K562 (cell line): ENCODE data around the gene ZNF71. TPM values are rescaled to one million over a fixed set of nuclear protein-coding genes. Genes with fewer than 3 reads are reported as not detected.

Source experiments
- ATAC-seq: fragments of 200-7000 bp; cut with Tn5 transposase; 3 replicates; pipeline ENCODE4 v1.9.1; 2020; ENCODE audit warnings: moderate library complexity
- BruUV-seq: library from RNA; stranded (reverse); fragments of 400-500 nt; replicated peaks from 2 replicates; lab custom pipeline; 2021; lab: Mats Ljungman, UMichigan
- CTCF ChIA-PET: fragments of 300-600 bp; formaldehyde crosslinking; extraction: SDS; loops from one replicate; lab custom pipeline; 2021; ENCODE audit warnings: low intra/inter-chr PET ratio; lab: Yijun Ruan, JAX
- POLR2A ChIA-PET: fragments of 300-600, 350-650 bp; sonication (Branson Sonifier 250); formaldehyde crosslinking; extraction: SDS; loops from one replicate; lab custom pipeline; 2021; ENCODE audit warnings: antibody characterized with exemption, inconsistent platforms; lab: Yijun Ruan, JAX
- DNase-seq, 4 experiments: peaks; one replicate each; pipeline versions ENCODE4 v3.0.0 to v3.0.0-alpha.2; 2011 to 2018; ENCODE audit warnings: low spot score in 3 of 4, mixed read lengths in 3 of 4; ENCODE audit errors: extremely low read depth in 1 of 4
- FAIRE-seq: peaks from 2 replicates; lab custom pipeline; 2011; peaks lifted over from hg19 to GRCh38; lab: Jason Lieb, UNC
- H2AFZ ChIP-seq: 2 replicates; pipeline ENCODE4 v1.6.0; 2011; ENCODE audit warnings: low read depth, low read length, control low read depth, inconsistent platforms
- H3K27ac ChIP-seq: fragments of 200-600 bp; 3 replicates; pipeline ENCODE4 v1.8.0; 2011; ENCODE audit warnings: low read depth, mild to moderate bottlenecking, control low read depth, inconsistent platforms, low read length, moderate library complexity, mixed read lengths; ENCODE audit errors: extremely low read depth
- H3K27me3 ChIP-seq, 2 experiments: fragments of 300-600 bp in 1 of 2; 2 replicates in 1 of 2; 3 replicates in 1 of 2; pipeline versions ENCODE4 v1.6.0 to v1.8.0; 2011; ENCODE audit warnings: inconsistent platforms in 2 of 2, low read length in 2 of 2, mild to moderate bottlenecking in 1 of 2, mixed read lengths in 1 of 2, moderate library complexity in 1 of 2; ENCODE audit not compliant: control insufficient read depth in 2 of 2, insufficient read depth in 2 of 2
- H3K36me3 ChIP-seq: fragments of 300-600 bp; 3 replicates; pipeline ENCODE4 v1.8.0; 2011; ENCODE audit warnings: mild to moderate bottlenecking, low read length, inconsistent platforms; ENCODE audit not compliant: control insufficient read depth, insufficient read depth
- H3K4me1 ChIP-seq, 2 experiments: fragments of 200-600 bp in 1 of 2; replicated peaks in 1 of 2; 2 replicates in 1 of 2; 3 replicates in 1 of 2; pipeline versions ENCODE4 v1.5.1 to v1.8.0; 2011; ENCODE audit warnings: inconsistent platforms in 2 of 2, low read length in 2 of 2, mild to moderate bottlenecking in 1 of 2, mixed read lengths in 1 of 2, moderate library complexity in 1 of 2; ENCODE audit not compliant: control insufficient read depth in 2 of 2, insufficient read depth in 2 of 2
- H3K4me2 ChIP-seq: 2 replicates; pipeline ENCODE4 v1.6.1; 2011; ENCODE audit warnings: low read length, control low read depth, inconsistent platforms, mixed read lengths; ENCODE audit not compliant: insufficient read depth
- H3K4me3 ChIP-seq: fragments of 200-600 bp; sonication (generic), shearing (Covaris generic); 2 replicates; pipeline ENCODE4 v1.5.1; 2016; ENCODE audit warnings: control low read depth, inconsistent platforms
- H3K79me2 ChIP-seq: fragments of 200-600 bp; 3 replicates; pipeline ENCODE4 v1.8.0; 2011; ENCODE audit warnings: low read length, inconsistent platforms; ENCODE audit not compliant: control insufficient read depth, insufficient read depth
- H3K9ac ChIP-seq, 2 experiments: 2 replicates each; pipeline versions ENCODE4 v1.6.0 to v1.6.1; 2011; ENCODE audit warnings: low read depth in 2 of 2, low read length in 2 of 2, control low read depth in 1 of 2, inconsistent platforms in 1 of 2, mild to moderate bottlenecking in 1 of 2, mixed read lengths in 1 of 2; ENCODE audit not compliant: insufficient read depth in 1 of 2
- H3K9me1 ChIP-seq: one replicate; pipeline ENCODE4 v1.6.0; 2011; ENCODE audit warnings: inconsistent platforms, mild to moderate bottlenecking, low read length, moderate library complexity; ENCODE audit not compliant: control insufficient read depth, insufficient read depth
- H3K9me3 ChIP-seq: replicated peaks from 2 replicates; pipeline ENCODE4 v1.5.1; 2011; ENCODE audit warnings: low read depth, low read length, inconsistent platforms; ENCODE audit not compliant: control insufficient read depth, insufficient read depth
- H4K20me1 ChIP-seq: replicated peaks from 2 replicates; pipeline ENCODE4 v1.6.1; 2011; ENCODE audit warnings: low read length, inconsistent platforms, mixed read lengths; ENCODE audit not compliant: control insufficient read depth, insufficient read depth
- ATF6 ChIP-seq: sonication (generic); formaldehyde crosslinking; IDR thresholded peaks from 2 replicates; pipeline ENCODE4 v1.4.0; 2020; ENCODE audit warnings: mild to moderate bottlenecking, missing genetic modification reagents
- CHD2 ChIP-seq: IDR thresholded peaks from 2 replicates; pipeline ENCODE4 v1.6.1; 2011; ENCODE audit warnings: low read depth, low read length
- CXXC5 ChIP-seq: fragments of 250-450 bp; sonication (Bioruptor Pico); IDR thresholded peaks from 2 replicates; pipeline ENCODE4 v1.8.0; 2022; ENCODE audit warnings: inconsistent platforms, mild to moderate bottlenecking, moderate library complexity
- HDAC8 ChIP-seq: fragments of 450-650 bp; IDR thresholded peaks from 2 replicates; pipeline ENCODE4 v1.6.1; 2016; ENCODE audit warnings: mild to moderate bottlenecking, missing genetic modification characterization, moderate library complexity, missing compliant biosample characterization
- HES1 ChIP-seq: fragments of 450-650 bp; IDR thresholded peaks from 2 replicates; pipeline ENCODE4 v1.6.1; 2016; ENCODE audit warnings: low read depth, mild to moderate bottlenecking, moderate library complexity
- HOXB6 ChIP-seq: fragments of 250-450 bp; sonication (Bioruptor Pico); IDR thresholded peaks from 2 replicates; pipeline ENCODE4 v1.5.1; 2022; ENCODE audit warnings: mild to moderate bottlenecking, borderline replicate concordance
- KDM1A ChIP-seq, 2 experiments: fragments of 450-650 bp; IDR thresholded peaks; 2 replicates each; pipeline ENCODE4 v1.6.1; 2016; ENCODE audit warnings: mild to moderate bottlenecking in 2 of 2
- MECOM ChIP-seq: fragments of 250-450 bp; sonication (Bioruptor Pico); IDR thresholded peaks from 2 replicates; pipeline ENCODE4 v1.8.0; 2022; ENCODE audit warnings: inconsistent platforms
- MNT ChIP-seq, 2 experiments: fragments of 450-650 bp; conservative IDR thresholded peaks; 2 replicates each; pipeline ENCODE4 v1.6.1; 2017; ENCODE audit warnings: mild to moderate bottlenecking in 2 of 2, moderate library complexity in 2 of 2
- NFYB ChIP-seq: IDR thresholded peaks from 2 replicates; pipeline ENCODE4 v1.6.1; 2011; ENCODE audit warnings: mild to moderate bottlenecking, moderate library complexity; ENCODE audit not compliant: insufficient read length; ENCODE audit errors: extremely low read depth
- NR2C1 ChIP-seq, 2 experiments: fragments of 450-650 bp; IDR thresholded peaks; 2 replicates each; pipeline ENCODE4 v1.6.1; 2017; ENCODE audit warnings: mild to moderate bottlenecking in 2 of 2, antibody characterized with exemption in 1 of 2, inconsistent platforms in 1 of 2, missing compliant biosample characterization in 1 of 2, missing genetic modification characterization in 1 of 2
- SAP30 ChIP-seq: fragments of 200-600 bp; sonication (generic); IDR thresholded peaks from 2 replicates; pipeline ENCODE4 v1.6.1; 2012; ENCODE audit warnings: borderline replicate concordance, low read depth, mild to moderate bottlenecking, moderate library complexity, low read length, control low read depth, inconsistent platforms; ENCODE audit not compliant: insufficient read depth, poor library complexity, severe bottlenecking
- SIRT6 ChIP-seq: IDR thresholded peaks from one replicate; pipeline ENCODE4 v1.6.1; 2012; ENCODE audit warnings: low read depth, mild to moderate bottlenecking, control low read depth, inconsistent platforms, low read length, moderate library complexity
- XRCC4 ChIP-seq: IDR thresholded peaks from one replicate; pipeline ENCODE4 v1.6.1; 2011; ENCODE audit not compliant: insufficient read depth, insufficient read length; ENCODE audit errors: extremely low read depth
- ZBED1 ChIP-seq: IDR thresholded peaks from 2 replicates; pipeline ENCODE4 v1.6.1; 2014
- ZBTB43 ChIP-seq: sonication (generic); formaldehyde crosslinking; IDR thresholded peaks from 2 replicates; pipeline ENCODE4 v1.8.0; 2023; ENCODE audit warnings: mild to moderate bottlenecking, missing genetic modification reagents
- ZNF282 ChIP-seq: sonication (generic); formaldehyde crosslinking; IDR thresholded peaks from 2 replicates; pipeline ENCODE4 v1.8.1; 2023; ENCODE audit warnings: missing genetic modification reagents
- WGBS: fragments of 100-300 bp; shearing (Covaris generic); methylation state at CpG from one replicate; pipeline ENCODE4 v1.1.6; 2016; ENCODE audit warnings: low coverage, mixed read lengths; ENCODE audit not compliant: insufficient coverage; ENCODE audit errors: missing lambda C conversion rate; 5-methylcytosine and 5-hydroxymethylcytosine counted together
- in situ Hi-C: fragments of 300-500 bp; cut with MboI; formaldehyde crosslinking; loops from 4 replicates; pipeline ENCODE4 v1.15.0; 2018; ENCODE audit warnings: inconsistent platforms, mixed read lengths
- intact Hi-C: fragments of 100-400 bp; cut with micrococcal nuclease; formaldehyde crosslinking; loops from 2 replicates; pipeline ENCODE4 v1.14.2; 2022
- polyA plus RNA-seq, 8 experiments: library from polyadenylated mRNA; depleted of rRNA in 4 of 8; stranded (reverse) in 5 of 8; unstranded in 3 of 8; fragments of >200 nt; fragmentation: Nextera tagmentation in 2 of 8; fragmentation: Illumina TruSeq in 1 of 8; extraction: Ambion mirVana in 2 of 8; extraction: Trizol in 1 of 8; gene quantifications; 2 replicates each; pipeline versions ENCODE4 v1.2.1 to v1.2.3, GENCODE V29; 2011 to 2014; ENCODE audit warnings: inconsistent platforms in 1 of 8, missing spikeins in 1 of 8
- total RNA-seq, 7 experiments: library from RNA; depleted of rRNA in 6 of 7; stranded (reverse); fragments of >200 nt in 6 of 7; fragmentation: Illumina TruSeq in 2 of 7; extraction: Trizol in 2 of 7; gene quantifications; 2 replicates each; pipeline versions ENCODE4 v1.2.1 to v1.2.3, GENCODE V29; 2011 to 2021; ENCODE audit warnings: low replicate concordance in 1 of 7

ZNF71 gene
- total and polyA plus RNA-seq, 9 of the 15 experiments (the other 6 are each of a cell fraction or from before 2014, with no cell fraction given): 0.04 to 0.13 (median 0.06) TPM; not detected in 4

- TF ChIP-seq NR2C1 (IDR thresholded peaks at IDR 0.05) (no peak), NR2C1 (tag; IDR thresholded peaks at IDR 0.05) (no peak), CHD2 (no peak), HOXB6 (CRISPR knock-in tag) (no peak), SAP30 (no peak), NFYB (no peak), SIRT6 (no peak), HDAC8 (tag) (no peak), ZNF282 (CRISPR knock-in tag) (no peak), ZBED1 (no peak), XRCC4 (no peak)
Observed at GRCh38 chr19:56633021-56633420, 37.9 kb downstream of the ZNF71 start (continued).

- 4% methylated on average over 19 of the region's 21 CpGs for WGBS
- POLR2A ChIA-PET: interaction anchor here (0.7 kb wide), 2 partner anchors 34 to 752 kb away, joined by 3 read pairs; partner anchors contain the start of gene ZNF548
- TF ChIP-seq MECOM (CRISPR knock-in tag): 0 out of 2 replicates have a peak, but pooled peaks have one; percentile 69
- TF ChIP-seq ZBTB43: no peak
- peak; percentile 65 for TF ChIP-seq CXXC5 (CRISPR knock-in tag)
- TF ChIP-seq MNT (conservative IDR thresholded peaks at IDR 0.05): peak; percentile 38 to 82; a peak in 3 of 4 replicates
- peak; percentile 90; the same call in 1 of the 2 replicates for TF ChIP-seq ATF6 (CRISPR knock-in tag)
- TF ChIP-seq HES1: no peak
- no peak for TF ChIP-seq KDM1A (IDR thresholded peaks at IDR 0.05)
Observed at GRCh38 chr19:56637976-56638555, 43.0 kb downstream of the ZNF71 start.

More at GRCh38 chr19:56637976-56638555, 43.0 kb downstream of the ZNF71 start:
- Histone ChIP-seq H3K79me2 (no peaks in the 10 kb centered on the region), H3K27me3 (no peaks in the 10 kb centered on the region), H3K27ac (no peak overlapping the region), H3K36me3 (no peaks in the 10 kb centered on the region), H3K4me3 (no peak overlapping the region), H3K4me1 (no peaks in the 10 kb centered on the region), H3K9ac (no peak overlapping the region), H3K4me2 (no peak overlapping the region), H4K20me1 (no peaks in the 10 kb centered on the region), H3K9me3 (peaks cover 1% of the 10 kb centered on the region; the same call in 1 of the 2 replicates), H2AFZ (no peak overlapping the region), H3K9me1 (no peaks in the 10 kb centered on the region)
- intact Hi-C loops (no loop called here), in situ Hi-C loops (no loop called here)
- no TSS peak for BruUV-seq
- FAIRE-seq (no peak), ATAC-seq (peak; percentile 77), DNase-seq (peak; percentile 51 to 66 (median 58))
- CTCF ChIA-PET: no interaction called here
